ENCODE data around the gene ZNF629. TPM values are rescaled to one million over a fixed set of nuclear protein-coding genes. Genes with fewer than 3 reads are reported as not detected.
"Not testable (repeated sequence)": the region's sequence is repeated elsewhere in the genome, so short reads cannot be mapped to it uniquely, and the experiment has no call there.

The ZNF629 gene
- total and polyA plus RNA-seq, 2 experiments from 2014 or later: 5.0 to 12.2 TPM

- TF ChIP-seq EZH2phosphoT487 (IDR thresholded peaks at IDR 0.05; ENCODE audit: insufficient read depth, low read depth) (no peak), EZH2 (IDR thresholded peaks at IDR 0.05; ENCODE audit: insufficient read depth, poor library complexity, severe bottlenecking) (no peak)
- no peaks in the 10 kb centered on the region for H4K20me1 ChIP-seq (ENCODE audit: insufficient read depth)
- H3K79me2 ChIP-seq (ENCODE audit: insufficient read depth): no peaks in the 10 kb centered on the region
- H3K9me2 ChIP-seq (ENCODE audit: insufficient read depth): no peaks in the 10 kb centered on the region
- H3K36me3 ChIP-seq (ENCODE audit: low read depth): no peaks in the 10 kb centered on the region
- no peaks in the 10 kb centered on the region for H3K27me3 ChIP-seq (replicated peaks; ENCODE audit: insufficient read depth)
- no peaks in the 10 kb centered on the region for H3K9me3 ChIP-seq (ENCODE audit: low read depth)
- H3K27ac ChIP-seq: no peak overlapping the region
- H3K4me1 ChIP-seq (ENCODE audit: insufficient read depth): no peaks in the 10 kb centered on the region
- no peak overlapping the region for H3K4me2 ChIP-seq (ENCODE audit: unreplicated experiment)
- no peak overlapping the region for H2AFZ ChIP-seq
- in situ Hi-C loops (cut with MboI): no loop called here
- no peaks in the 10 kb centered on the region for H3F3A ChIP-seq (ENCODE audit: insufficient read depth)
- no peak overlapping the region for H3K9ac ChIP-seq
- no peak for DNase-seq
- no peak overlapping the region for H3K4me3 ChIP-seq
- 82 to 84% methylated on average over 16 to 17 of the region's 17 CpGs for WGBS, 2 experiments (ENCODE audit: low coverage in 1 of 2, low lambda C conversion rate in 2 of 2, missing lambda C conversion rate in 2 of 2)
Observed at GRCh38 chr16:30821891-30822290, 34.9 kb upstream of the ZNF629 start.

- H3K4me3 ChIP-seq; H3K27me3 ChIP-seq (replicated peaks; ENCODE audit: insufficient read depth); H3K79me2 ChIP-seq (ENCODE audit: insufficient read depth); in situ Hi-C loops (cut with MboI); H3K4me2 ChIP-seq (ENCODE audit: unreplicated experiment); H3K4me1 ChIP-seq (ENCODE audit: insufficient read depth); H3K9me2 ChIP-seq (ENCODE audit: insufficient read depth); H3K36me3 ChIP-seq (ENCODE audit: low read depth); H4K20me1 ChIP-seq (ENCODE audit: insufficient read depth); H3F3A ChIP-seq (ENCODE audit: insufficient read depth); H2AFZ ChIP-seq; DNase-seq; H3K9me3 ChIP-seq (ENCODE audit: low read depth); H3K27ac ChIP-seq; H3K9ac ChIP-seq: not testable (repeated sequence)
- 74 to 75% methylated on average over 9 of the region's 9 CpGs for WGBS, 2 experiments (ENCODE audit: low coverage in 1 of 2, low lambda C conversion rate in 2 of 2, missing lambda C conversion rate in 2 of 2)
Observed at GRCh38 chr16:30821441-30821840, 34.4 kb upstream of the ZNF629 start.

- no peaks in the 10 kb centered on the region for H3K79me2 ChIP-seq (ENCODE audit: insufficient read depth)
- TF ChIP-seq EZH2phosphoT487 (IDR thresholded peaks at IDR 0.05; ENCODE audit: insufficient read depth, low read depth) (no peak), EZH2 (IDR thresholded peaks at IDR 0.05; ENCODE audit: insufficient read depth, poor library complexity, severe bottlenecking) (no peak)
- H2AFZ ChIP-seq: no peak overlapping the region
- DNase-seq: no peak
- no peak overlapping the region for H3K9ac ChIP-seq
- 87% methylated on average over 21 to 34 of the region's 34 CpGs for WGBS, 2 experiments (ENCODE audit: low coverage in 1 of 2, low lambda C conversion rate in 2 of 2, missing lambda C conversion rate in 2 of 2)
- in situ Hi-C loops (cut with MboI): no loop called here
- no peaks in the 10 kb centered on the region for H3K27me3 ChIP-seq (replicated peaks; ENCODE audit: insufficient read depth)
- H3K36me3 ChIP-seq (ENCODE audit: low read depth): no peaks in the 10 kb centered on the region
- no peaks in the 10 kb centered on the region for H4K20me1 ChIP-seq (ENCODE audit: insufficient read depth)
- H3K9me2 ChIP-seq (ENCODE audit: insufficient read depth): no peaks in the 10 kb centered on the region
- H3K9me3 ChIP-seq (ENCODE audit: low read depth): no peaks in the 10 kb centered on the region
- H3K4me3 ChIP-seq: no peak overlapping the region
- H3K4me2 ChIP-seq (ENCODE audit: unreplicated experiment): no peak overlapping the region
- H3K4me1 ChIP-seq (ENCODE audit: insufficient read depth): no peaks in the 10 kb centered on the region
- no peaks in the 10 kb centered on the region for H3F3A ChIP-seq (ENCODE audit: insufficient read depth)
- H3K27ac ChIP-seq: no peak overlapping the region
Observed at GRCh38 chr16:30820952-30821421, 34.0 kb upstream of the ZNF629 start.

GRCh38 chr16:30816769-30817168 is 29.8 kb upstream of the ZNF629 start:
- H3K36me3 ChIP-seq (ENCODE audit: low read depth): no peaks in the 10 kb centered on the region
- no peaks in the 10 kb centered on the region for H3K27me3 ChIP-seq (replicated peaks; ENCODE audit: insufficient read depth)
- no peak overlapping the region for H3K27ac ChIP-seq
- no peak overlapping the region for H3K4me2 ChIP-seq (ENCODE audit: unreplicated experiment)
- TF ChIP-seq EZH2phosphoT487 (IDR thresholded peaks at IDR 0.05; ENCODE audit: insufficient read depth, low read depth) (no peak), EZH2 (IDR thresholded peaks at IDR 0.05; ENCODE audit: insufficient read depth, poor library complexity, severe bottlenecking) (no peak)
- WGBS, 2 experiments (ENCODE audit: low coverage in 1 of 2, low lambda C conversion rate in 2 of 2, missing lambda C conversion rate in 2 of 2): 23 to 39% methylated on average over 2 of the region's 2 CpGs
- no peak overlapping the region for H3K4me3 ChIP-seq
- H3K79me2 ChIP-seq (ENCODE audit: insufficient read depth): no peaks in the 10 kb centered on the region
- DNase-seq: no peak
- peaks cover 4% of the 10 kb centered on the region; the same call in 1 of the 2 replicates for H3K4me1 ChIP-seq (ENCODE audit: insufficient read depth)
- in situ Hi-C loops (cut with MboI): no loop called here
- H3F3A ChIP-seq (ENCODE audit: insufficient read depth): no peaks in the 10 kb centered on the region
- no peak overlapping the region for H2AFZ ChIP-seq
- no peak overlapping the region for H3K9ac ChIP-seq
- H3K9me3 ChIP-seq (ENCODE audit: low read depth): no peaks in the 10 kb centered on the region
- H3K9me2 ChIP-seq (ENCODE audit: insufficient read depth): no peaks in the 10 kb centered on the region
- H4K20me1 ChIP-seq (ENCODE audit: insufficient read depth): no peaks in the 10 kb centered on the region

GRCh38 chr16:30813821-30814189 is 26.8 kb upstream of the ZNF629 start:
- Histone ChIP-seq H3F3A (ENCODE audit: insufficient read depth) (no peaks in the 10 kb centered on the region), H3K27ac (peak overlapping the region; percentile 45), H2AFZ (peak overlapping the region; percentile 98), H3K4me1 (ENCODE audit: insufficient read depth) (peaks cover 4% of the 10 kb centered on the region; the same call in 1 of the 2 replicates), H4K20me1 (ENCODE audit: insufficient read depth) (no peaks in the 10 kb centered on the region), H3K79me2 (ENCODE audit: insufficient read depth) (no peaks in the 10 kb centered on the region), H3K9me3 (ENCODE audit: low read depth) (no peaks in the 10 kb centered on the region), H3K9ac (peak overlapping the region; percentile 83), H3K9me2 (ENCODE audit: insufficient read depth) (no peaks in the 10 kb centered on the region), H3K4me3 (peak overlapping the region; percentile 80), H3K4me2 (ENCODE audit: unreplicated experiment) (peak overlapping the region; percentile 81), H3K36me3 (ENCODE audit: low read depth) (no peaks in the 10 kb centered on the region), H3K27me3 (replicated peaks; ENCODE audit: insufficient read depth) (no peaks in the 10 kb centered on the region)
- in situ Hi-C loops (cut with MboI): no loop called here
- no peak for DNase-seq
- WGBS, 2 experiments (ENCODE audit: low coverage in 1 of 2, low lambda C conversion rate in 2 of 2, missing lambda C conversion rate in 2 of 2): 99 to 100% methylated on average over 3 of the region's 3 CpGs
- no peak for TF ChIP-seq EZH2 (IDR thresholded peaks at IDR 0.05; ENCODE audit: insufficient read depth, poor library complexity, severe bottlenecking)
- no peak for TF ChIP-seq EZH2phosphoT487 (IDR thresholded peaks at IDR 0.05; ENCODE audit: insufficient read depth, low read depth)

GRCh38 chr16:30809675-30810074 is 22.7 kb upstream of the ZNF629 start:
- H3K9me2 ChIP-seq (ENCODE audit: insufficient read depth); H3K4me3 ChIP-seq; H2AFZ ChIP-seq; H3K9ac ChIP-seq; H3K27me3 ChIP-seq (replicated peaks; ENCODE audit: insufficient read depth); H3F3A ChIP-seq (ENCODE audit: insufficient read depth); in situ Hi-C loops (cut with MboI); H3K9me3 ChIP-seq (ENCODE audit: low read depth); H3K36me3 ChIP-seq (ENCODE audit: low read depth); H4K20me1 ChIP-seq (ENCODE audit: insufficient read depth); H3K4me2 ChIP-seq (ENCODE audit: unreplicated experiment); DNase-seq; H3K79me2 ChIP-seq (ENCODE audit: insufficient read depth); H3K27ac ChIP-seq: not testable (repeated sequence)
- peaks cover 14% of the 10 kb centered on the region for H3K4me1 ChIP-seq (ENCODE audit: insufficient read depth)
- WGBS, 2 experiments (ENCODE audit: low coverage in 1 of 2, low lambda C conversion rate in 2 of 2, missing lambda C conversion rate in 2 of 2): 61 to 74% methylated on average over 5 of the region's 5 CpGs

- H3F3A ChIP-seq (ENCODE audit: insufficient read depth); H3K27ac ChIP-seq; DNase-seq; H4K20me1 ChIP-seq (ENCODE audit: insufficient read depth); H3K27me3 ChIP-seq (replicated peaks; ENCODE audit: insufficient read depth); H3K79me2 ChIP-seq (ENCODE audit: insufficient read depth); H3K36me3 ChIP-seq (ENCODE audit: low read depth); in situ Hi-C loops (cut with MboI); H2AFZ ChIP-seq; H3K4me2 ChIP-seq (ENCODE audit: unreplicated experiment); H3K9me2 ChIP-seq (ENCODE audit: insufficient read depth); H3K9ac ChIP-seq; H3K9me3 ChIP-seq (ENCODE audit: low read depth); H3K4me3 ChIP-seq: not testable (repeated sequence)
- peaks cover 13% of the 10 kb centered on the region for H3K4me1 ChIP-seq (ENCODE audit: insufficient read depth)
- 53 to 73% methylated on average over 3 to 5 of the region's 5 CpGs for WGBS, 2 experiments (ENCODE audit: low coverage in 1 of 2, low lambda C conversion rate in 2 of 2, missing lambda C conversion rate in 2 of 2)
Observed at GRCh38 chr16:30808890-30809426, 22.0 kb upstream of the ZNF629 start.
